ENCODE measurements around the gene SH3RF2.
A peak's percentile ranks its signal among the peaks of the same experiment; 100 is the strongest.

SH3RF2 gene

DNA sequence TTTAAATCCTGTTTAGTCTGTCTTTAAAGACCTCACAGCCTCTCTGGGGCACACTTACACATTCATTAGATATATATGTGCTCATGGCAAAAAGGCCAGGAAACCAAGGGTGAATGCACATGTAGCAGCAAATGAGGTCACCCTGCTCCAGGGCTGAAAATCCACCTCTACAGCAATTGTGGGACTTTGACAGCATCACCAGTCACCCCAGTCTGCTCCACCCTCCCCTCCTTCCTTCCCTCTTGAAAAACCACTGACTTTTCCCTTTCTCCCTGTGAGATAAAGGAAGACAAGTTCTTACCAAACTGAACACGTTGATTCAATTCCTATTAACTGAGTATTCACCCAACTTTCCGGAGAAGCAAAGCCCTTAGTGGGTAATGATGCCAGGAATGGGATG lies 15.2 kb upstream of the SH3RF2 start:
- DNase-seq = no peak

DNA sequence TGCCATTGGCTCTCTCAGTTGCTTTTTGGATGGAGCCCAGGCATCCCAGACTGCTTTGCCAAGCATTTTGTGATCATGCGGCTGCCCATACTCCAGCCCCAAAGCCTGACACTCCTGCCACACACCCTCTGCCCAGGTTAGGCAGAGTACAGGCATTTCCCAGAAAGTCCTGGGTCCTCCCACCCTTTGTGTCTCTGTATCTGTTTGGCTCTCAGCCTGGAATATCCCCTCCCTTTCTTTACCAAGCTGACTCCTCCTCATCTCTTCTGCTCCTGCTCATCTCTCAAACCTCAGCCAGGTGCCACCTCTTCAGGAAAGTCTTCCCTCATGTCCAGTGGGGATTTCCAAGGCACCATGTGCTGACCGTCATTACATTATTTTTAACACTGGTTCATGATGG lies 14.3 kb upstream of the SH3RF2 start:
- no peak for DNase-seq

DNA sequence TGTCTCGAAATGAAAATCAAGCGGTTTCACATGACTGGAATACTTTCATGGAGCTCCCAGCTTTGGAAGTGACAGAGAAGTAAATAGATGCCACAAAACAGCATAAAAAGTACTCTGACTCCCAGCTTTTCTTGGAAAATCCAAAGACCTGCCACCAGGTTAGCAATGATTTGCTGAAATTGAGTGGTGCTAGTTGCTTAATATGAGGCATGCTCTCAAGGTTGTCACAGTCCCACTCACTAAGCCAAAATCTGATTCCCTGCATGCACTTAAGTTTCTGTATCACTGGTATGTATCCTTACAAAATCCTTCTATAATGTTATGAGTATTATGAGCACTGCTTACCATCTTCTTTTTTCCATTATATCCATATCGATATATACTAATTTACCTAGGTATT lies 13.0 kb upstream of the SH3RF2 start:
- DNase-seq = no peak

DNA sequence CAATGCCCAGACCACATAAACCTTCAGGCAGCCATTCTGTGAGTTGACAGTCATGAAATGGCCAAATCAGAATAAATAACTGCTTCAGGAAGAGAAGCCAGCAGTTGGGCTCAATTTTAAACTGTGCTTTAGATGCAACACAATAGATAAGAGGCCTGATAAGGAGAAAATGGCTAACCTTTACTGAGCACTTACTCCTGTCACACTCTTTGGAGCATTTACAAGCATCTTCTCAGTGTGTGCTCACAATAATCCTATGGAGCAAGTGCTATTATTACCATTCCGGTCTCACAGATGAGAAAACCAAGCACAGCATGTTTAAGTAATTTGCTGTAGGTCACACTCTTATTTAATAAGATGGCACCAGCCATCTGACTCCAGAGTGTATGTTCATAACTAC lies 11.5 kb upstream of the SH3RF2 start:
- no peak for DNase-seq

DNA sequence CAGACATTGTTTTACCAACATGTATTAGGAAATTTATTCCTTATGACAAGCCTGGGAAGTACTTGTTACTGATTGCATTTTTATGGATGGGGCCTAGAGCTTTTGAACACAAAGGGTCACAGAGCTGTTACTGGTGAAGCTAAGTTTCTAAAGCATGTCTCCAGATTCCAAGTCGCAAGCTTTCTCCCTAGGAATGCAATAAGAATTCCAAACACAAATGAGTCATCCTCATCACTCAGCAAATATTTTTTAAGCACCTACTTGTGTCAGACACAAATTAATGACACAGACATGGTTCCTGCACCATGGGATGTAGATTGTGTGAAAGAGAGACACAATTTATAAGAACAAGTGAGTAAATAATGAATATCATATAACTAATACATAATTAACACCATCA lies 11.0 kb upstream of the SH3RF2 start:
- DNase-seq = no peak

DNA sequence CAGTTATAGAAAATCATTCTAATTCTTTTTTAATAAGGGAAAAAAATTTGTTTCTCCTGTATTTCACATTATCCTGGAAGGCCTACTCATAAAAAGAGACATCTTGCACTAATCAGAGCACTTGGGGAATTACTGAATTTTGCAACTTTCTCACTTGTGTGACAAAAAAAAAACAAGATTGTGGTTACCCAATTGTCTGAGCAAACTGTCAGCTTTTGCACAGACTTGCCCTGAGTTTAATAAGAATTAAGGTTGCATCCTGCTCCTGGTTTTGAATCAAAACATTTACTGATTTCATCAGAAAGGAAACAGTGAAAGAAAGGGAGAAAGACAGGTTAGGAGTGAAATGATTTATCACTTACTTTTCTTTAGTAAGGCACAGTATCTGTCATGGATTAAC lies 10.6 kb upstream of the SH3RF2 start:
- no peak for DNase-seq

DNA sequence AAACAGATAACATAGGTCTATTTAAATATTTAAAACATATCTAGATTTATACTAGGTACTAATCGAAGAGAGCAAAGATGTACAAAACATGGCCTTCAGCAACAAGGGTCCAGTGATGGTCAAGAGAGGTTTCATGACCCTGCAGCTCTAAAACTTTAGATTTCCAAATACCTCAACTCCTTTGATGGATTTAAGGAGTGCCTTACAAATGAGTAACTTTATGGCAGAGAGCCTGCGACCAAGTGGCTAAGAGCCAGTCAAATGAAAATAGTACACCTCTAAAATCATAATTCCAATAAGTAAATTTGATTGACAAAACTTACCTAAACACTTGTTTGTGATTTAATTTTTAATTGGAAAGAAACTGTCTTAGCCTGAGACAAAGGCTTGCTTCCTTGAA lies 4.7 kb upstream of the SH3RF2 start:
- DNase-seq = no peak

DNA sequence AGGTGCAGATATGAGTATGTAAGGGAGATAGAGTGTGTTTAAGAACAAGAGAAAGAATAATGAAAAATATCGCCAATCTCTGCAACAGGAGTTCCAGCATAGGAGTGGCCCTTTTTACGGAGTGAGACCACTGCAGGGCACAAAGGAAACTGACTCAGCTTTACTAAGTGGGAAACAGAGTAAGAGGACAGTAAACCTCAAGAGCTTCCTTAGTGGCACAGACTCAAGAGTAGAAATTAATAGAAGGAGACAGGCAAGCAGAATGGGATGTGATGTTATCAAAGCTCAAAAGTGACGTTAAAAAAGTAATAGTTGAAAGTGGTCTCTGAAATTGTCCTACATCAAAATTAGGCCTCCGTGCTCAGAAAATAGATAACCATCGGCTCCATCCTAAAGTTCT lies 2.1 kb upstream of the SH3RF2 start:
- no peak for DNase-seq

DNA sequence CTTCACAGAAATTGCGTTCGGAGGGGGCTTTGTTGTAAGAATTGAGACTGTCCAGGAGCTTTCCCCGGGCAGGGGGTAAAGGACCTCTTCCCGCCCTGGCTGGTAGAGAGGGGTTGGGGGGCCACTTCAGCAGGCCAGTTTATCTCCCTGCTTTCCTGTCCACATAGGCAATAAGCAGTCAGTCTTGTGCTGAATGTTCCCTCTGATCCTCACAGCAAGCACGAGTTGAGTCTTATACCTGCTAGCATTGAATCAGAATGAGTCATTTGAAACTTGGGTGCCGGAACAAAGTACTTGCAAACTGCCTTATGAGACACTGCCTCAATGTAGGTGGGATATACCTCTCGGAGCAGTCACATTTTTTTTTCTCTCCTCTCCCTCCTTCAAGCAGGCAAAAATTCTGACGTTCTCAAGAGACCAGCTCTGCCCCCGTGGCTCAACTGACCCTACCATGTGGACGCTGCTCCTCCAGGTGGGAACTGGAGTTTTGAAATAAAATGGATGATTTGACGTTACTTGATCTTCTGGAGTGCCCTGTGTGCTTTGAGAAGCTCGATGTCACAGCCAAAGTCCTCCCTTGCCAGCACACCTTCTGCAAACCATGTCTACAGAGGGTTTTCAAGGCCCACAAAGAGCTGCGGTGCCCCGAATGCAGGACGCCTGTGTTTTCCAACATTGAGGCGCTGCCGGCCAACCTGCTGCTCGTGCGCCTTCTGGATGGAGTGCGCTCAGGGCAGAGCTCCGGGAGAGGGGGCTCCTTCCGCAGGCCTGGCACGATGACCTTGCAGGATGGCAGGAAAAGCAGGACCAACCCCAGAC lies 1.3 kb downstream of the SH3RF2 start:
- DNase-seq = no peak

DNA sequence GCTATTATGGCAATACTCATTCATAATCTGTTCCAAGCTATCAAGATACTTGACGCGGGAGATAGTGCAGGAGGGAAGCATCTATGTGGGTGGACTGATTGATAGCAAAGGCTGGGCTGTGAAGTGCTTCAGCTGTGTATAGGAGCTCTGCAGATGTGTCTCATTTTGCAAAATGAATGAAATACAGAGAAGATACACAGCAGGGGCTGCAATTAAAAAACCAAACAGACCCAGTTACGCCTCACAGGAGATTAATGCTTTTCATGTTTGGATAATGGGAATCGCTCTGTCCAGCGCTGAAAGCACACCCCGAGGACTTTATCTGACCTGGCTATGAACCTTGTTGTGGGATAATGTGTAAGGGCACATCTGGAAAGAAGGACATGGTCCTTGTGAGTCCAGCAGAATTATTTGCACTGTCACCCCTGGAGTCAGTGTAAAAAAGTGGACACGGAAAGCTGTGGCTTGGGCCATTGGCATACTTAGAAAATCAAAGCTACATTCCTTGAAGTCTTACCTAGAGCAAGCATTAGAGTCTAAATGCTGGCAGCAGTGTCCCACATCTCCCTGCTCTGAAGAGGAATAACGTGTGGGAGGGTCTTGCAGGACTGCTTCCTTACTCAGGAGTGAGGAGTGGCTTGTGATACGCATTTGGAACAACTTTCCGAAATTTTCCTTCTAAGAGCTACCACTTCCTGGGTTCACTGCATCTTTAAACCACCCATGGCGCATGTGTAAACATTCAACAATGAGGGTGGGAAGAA lies 2.6 kb downstream of the SH3RF2 start:
- DNase-seq = no peak

DNA sequence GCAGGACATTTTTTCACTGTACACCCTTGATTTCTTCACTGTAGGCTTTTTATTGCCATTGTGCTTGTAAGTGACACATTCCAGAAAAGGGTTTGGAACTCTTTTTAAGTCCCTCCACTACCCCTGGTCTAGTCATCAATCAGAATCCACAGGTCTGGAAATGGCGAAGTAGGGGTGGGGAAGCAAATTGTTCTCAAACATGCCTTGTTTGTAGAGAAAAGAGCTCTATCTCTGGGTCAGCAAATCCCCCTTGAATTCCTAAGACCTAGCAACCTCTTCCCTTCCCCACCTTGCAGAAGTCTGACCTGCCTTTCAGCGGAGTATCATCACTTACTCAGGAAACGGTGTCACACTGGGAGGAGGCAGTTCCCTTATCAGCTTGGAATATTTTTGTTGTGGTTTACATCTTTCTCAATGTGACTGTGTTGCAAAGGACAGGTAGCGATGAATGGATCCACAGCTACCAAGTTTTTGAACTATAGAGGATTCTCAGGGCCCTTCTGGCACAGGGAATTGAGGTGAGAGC lies 3.2 kb downstream of the SH3RF2 start:
- no peak for DNase-seq

DNA sequence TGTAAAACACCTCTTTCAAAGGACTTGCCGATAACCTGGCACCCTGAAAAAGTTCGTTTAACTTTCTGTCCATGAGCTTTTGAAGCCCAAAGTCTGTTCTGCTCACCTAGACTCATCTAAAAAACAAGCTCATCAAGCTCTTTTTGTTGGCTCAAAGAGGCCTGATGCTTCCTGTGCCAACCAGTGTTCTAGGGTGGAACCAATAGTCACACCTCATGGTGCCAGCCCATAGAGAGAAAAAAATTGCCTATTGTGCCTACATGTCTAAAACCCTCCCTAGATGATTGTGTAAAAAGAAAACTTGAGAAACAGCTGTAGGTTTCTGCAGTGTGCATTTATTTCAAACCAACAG lies 4.7 kb downstream of the SH3RF2 start:
- peak; percentile 55 for DNase-seq

DNA sequence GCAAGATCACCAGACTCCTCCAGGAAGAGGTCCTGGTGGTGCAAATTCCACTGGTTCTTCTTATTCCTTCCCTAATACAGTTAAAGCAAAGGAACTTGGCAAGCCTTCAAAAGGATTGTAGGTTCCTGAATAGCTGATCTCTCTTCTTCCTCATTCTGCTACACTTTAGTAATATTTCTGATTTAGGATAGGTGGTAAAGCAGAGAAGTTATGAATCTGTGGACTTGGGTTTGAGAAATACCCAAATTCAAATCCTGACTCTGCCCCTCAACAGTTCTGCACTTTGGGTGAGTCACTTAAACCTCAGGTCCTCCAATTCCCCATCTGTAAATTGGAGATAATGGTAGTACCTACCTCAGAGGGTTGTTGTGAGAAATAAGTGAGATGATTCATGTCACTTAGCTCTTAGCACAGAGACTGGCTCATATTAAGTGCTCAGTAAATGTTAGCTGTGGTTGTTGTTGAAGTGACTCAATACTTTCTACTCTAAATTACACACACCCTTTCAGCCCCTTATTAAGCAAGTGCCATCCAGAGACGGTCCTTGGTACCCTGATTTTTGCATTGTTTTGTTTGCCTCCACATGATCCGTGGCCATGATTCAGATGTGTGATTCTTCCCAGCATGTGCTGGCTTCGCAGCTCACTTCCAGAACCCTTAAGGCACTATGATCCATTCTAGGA lies 5.2 kb downstream of the SH3RF2 start:
- DNase-seq = peak; percentile 20

DNA sequence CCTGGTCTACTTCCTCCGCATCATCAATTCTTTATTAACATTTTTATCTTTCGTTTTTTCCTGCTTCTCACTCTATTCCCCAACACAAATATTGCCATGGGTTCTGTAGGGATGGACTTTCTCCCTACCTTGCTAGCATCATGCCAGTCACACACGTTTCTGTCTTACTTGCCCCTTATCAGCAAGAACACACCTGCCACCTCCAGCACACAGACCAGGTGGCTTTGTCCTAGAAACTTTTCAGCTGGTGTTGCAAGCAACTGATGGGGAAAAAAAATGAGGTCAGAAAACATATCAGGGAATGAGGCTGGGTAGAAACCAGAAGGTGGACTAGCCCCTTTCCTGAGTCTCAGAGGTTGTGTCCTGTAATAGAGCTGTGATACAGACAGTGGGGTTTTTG lies 5.8 kb downstream of the SH3RF2 start:
- peak; percentile 60 for DNase-seq

DNA sequence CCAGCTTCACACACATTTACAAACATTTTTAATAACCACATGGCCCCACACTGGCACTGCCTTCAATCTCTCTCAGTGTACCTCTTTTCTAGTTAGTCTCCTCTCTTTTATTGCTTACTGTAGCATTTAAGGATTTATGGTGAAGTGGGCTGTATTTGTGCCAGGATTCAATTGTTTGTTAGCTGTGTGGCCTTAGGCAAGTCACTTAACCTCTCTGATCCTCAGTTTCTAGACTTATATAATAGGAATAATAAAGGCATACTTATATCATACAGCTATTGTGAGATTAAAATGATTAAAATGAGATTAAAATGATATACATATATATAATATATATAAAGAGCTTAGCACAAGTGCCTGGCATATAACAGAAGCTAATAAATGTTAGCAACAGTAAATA lies 6.4 kb downstream of the SH3RF2 start:
- peak; percentile 7 for DNase-seq

DNA sequence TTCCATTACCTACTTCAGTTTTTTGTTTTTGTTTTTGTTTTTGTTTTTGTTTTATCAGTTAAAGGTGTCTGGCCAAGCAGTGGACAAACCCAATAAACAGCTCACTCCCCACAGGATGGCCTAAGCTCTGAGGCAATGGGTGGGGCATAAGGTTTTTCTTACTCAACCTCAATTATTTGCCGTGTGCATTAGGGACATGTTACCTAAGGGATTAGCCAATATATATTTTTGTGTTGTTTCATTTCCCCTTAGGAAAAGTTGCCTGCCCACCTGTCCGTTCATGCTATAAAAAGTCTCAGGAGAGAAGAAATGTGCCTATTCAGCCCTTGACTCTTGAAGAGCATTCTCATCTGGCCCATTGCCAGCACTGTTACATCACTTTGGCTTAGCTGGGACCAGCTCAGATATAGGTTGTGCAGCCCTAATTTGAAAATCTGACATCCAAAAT lies 7.3 kb downstream of the SH3RF2 start:
- peak; percentile 97 for DNase-seq

DNA sequence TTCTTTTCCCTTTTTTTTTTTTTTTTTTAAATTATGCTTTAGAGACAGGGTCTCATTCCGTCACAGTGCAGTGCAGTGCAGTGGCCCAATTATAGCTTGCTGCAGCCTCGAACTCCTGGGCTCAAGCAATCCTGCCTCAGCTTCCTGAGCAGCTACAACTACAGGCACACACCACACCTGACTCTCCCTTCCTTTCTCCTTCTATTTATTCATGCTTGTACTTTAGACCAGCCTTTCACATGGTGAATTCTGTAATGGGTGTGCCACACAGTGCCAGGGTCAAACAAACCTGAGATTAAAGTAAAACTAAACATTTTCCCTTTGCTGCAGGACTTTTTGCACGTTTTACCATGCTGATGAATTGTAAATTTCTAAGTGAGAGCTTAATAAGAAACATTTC lies 8.0 kb downstream of the SH3RF2 start:
- DNase-seq = peak; percentile 31

DNA sequence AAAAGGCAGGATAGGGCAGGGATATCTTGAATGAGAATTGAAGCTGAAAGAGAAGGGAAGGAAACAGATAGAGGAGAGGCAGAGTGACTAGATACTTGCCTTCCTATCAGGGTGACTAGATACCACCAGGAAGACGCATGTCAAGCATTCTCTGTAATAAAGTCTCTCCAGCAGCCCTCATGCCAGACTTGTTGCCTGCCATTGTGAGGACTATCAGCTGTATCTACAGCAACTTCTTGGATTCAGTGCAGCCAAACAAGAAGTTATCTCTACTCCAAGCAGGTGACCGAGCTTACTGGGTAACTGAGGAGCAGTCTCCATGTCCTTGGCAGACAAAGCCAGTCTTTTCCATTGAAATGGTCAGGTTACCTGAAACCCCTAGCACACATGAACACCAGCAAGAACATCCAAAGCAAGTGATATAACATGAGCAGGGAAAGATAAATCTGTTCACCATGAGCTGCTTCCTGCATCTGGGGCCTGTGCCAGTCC lies 9.3 kb downstream of the SH3RF2 start:
- DNase-seq = no peak

DNA sequence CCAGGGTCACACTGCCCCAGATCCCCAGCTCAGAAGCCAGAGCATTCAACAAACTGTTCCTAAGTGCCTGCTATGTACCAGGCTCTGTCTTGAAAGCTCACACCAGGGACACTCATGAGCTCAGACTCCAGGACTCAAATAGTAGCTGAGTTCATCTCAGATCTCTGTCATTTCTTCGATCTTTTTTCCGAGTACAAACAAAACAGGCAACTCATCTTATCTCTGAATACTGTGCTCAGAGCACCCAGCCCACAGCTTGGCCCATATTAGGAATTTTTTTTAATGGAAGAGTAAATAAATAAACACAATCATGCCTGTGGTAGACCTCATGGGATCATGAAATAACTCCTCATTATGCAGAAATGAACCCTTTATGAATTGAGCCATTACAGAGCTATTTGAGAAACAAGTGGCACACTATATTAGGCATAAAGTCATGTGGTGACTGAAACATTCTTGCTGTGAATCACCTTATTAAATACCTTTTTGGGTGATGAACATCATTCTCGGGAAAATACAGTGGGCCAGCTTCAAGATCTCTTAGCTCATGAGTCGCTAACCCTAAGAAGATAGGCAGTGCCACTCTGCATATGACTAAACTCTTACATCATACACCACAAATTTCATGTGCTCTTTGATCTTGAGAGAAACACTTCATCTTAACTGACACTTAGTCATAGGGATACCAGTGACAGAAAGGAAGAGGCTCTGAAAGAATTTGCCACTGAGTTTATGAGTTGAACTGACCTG lies 9.9 kb downstream of the SH3RF2 start:
- no peak for DNase-seq

DNA sequence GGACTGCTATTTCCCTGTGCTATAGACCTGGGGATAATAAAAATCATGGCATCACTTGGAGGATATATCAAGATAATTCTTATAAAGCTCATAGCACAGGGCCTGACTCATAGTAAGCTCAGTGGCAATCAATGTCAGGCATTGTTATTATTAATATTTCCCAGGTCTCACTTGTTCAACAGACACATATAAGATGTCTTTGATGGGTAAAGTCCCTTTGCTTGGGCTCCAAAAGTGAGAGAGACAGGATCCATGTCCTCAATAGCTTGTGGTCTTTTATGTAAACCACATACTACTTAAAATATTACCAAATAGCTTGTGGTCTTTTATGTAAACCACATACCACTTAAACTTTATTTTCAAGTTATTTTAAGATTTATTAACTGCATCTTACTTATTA lies 11.2 kb downstream of the SH3RF2 start:
- no peak for DNase-seq

DNA sequence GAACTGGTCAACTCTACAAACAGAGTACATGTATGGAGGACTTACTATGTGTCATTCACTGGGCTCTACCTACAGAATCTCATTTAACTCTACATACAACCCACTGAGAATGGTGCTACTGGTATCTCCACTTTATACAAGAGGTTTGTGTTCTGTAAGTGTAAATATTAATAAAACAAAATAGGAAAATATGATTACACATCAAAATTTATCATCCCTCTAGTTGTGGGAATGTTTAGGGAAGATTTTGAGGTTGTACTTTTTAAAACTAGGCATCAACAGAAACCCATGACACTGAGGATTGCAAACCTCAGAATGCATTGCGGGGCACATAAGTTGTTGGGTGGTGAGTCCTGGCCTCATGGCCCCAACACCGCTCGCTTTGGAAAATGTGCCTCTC lies 11.7 kb downstream of the SH3RF2 start:
- no peak for DNase-seq

DNA sequence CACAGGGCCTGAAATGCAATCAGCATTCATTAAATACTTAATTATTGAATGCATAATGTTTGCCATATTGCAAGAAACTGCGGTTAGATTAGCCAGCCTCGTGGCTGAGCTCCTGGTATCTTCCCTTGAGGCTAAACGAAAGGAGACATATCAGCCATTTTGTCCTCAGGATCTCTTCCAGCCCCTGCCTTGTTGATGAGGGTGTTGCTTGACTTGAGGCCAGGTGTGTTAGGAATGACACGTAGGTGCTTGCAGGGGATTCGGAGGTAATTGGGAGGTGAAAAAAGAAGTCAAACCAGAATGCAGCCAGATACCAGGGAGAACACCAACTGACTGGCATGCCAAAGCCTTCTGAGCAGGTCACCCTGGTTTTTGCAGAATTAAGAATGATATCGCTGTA lies 12.5 kb downstream of the SH3RF2 start:
- no peak for DNase-seq

DNA sequence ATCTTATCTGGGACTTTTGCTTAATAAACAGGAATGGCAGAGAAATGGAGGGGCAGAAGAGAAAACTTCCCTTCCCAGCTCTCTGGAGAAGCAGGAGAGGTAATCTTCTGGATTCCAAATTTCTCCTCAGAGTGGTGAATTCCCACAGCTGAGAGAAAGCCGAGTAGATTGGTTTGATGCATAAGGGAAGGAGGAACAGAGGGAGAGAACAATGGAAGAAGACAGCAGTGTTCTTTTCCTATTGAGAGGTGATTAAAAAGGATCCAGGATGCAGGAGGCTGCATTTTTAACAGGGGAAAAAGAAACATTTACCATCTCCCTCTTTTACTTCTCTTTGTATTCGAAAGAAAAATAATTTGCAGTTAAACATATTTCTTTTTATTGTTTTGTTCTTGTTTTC lies 13.1 kb downstream of the SH3RF2 start:
- DNase-seq = no peak
